D721Med (cell line): Measurements from ENCODE around the gene MXRA7.

Source experiments
- DNase-seq: peaks from one replicate; pipeline ENCODE4 v3.0.0; 2011; ENCODE audit warnings: low spot score; ENCODE audit not compliant: insufficient read length
- FAIRE-seq: peaks from 2 replicates; lab custom pipeline; 2011; peaks lifted over from hg19 to GRCh38; lab: Jason Lieb, UNC
- CTCF ChIP-seq: IDR thresholded peaks from 2 replicates; pipeline ENCODE4 v1.5.1; 2012; ENCODE audit warnings: mild to moderate bottlenecking, control low read depth; ENCODE audit not compliant: insufficient read depth; ENCODE audit errors: missing control alignments

MXRA7 gene

GRCh38 chr17:76675648-76676047 is 35.1 kb downstream of the MXRA7 start:
- DNase-seq (no peak), FAIRE-seq (no peak)
- TF ChIP-seq CTCF = no peak

GRCh38 chr17:76674600-76674999 is 36.2 kb downstream of the MXRA7 start:
- TF ChIP-seq CTCF = no peak
- no peak for FAIRE-seq
- no peak for DNase-seq

GRCh38 chr17:76673729-76674128 is 37.0 kb downstream of the MXRA7 start:
- no peak for TF ChIP-seq CTCF
- no peak for DNase-seq
- FAIRE-seq = no peak

- DNase-seq (no peak), FAIRE-seq (no peak)
- no peak for TF ChIP-seq CTCF
Measured at GRCh38 chr17:76672892-76673291, 37.9 kb downstream of the MXRA7 start.

GRCh38 chr17:76672270-76672851 is 38.4 kb downstream of the MXRA7 start:
- no peak for TF ChIP-seq CTCF
- DNase-seq (no peak), FAIRE-seq (no peak)

GRCh38 chr17:76671912-76672262 is 38.9 kb downstream of the MXRA7 start:
- no peak for TF ChIP-seq CTCF
- DNase-seq = no peak
- no peak for FAIRE-seq

- DNase-seq (peak; percentile 85), FAIRE-seq (no peak)
- no peak for TF ChIP-seq CTCF
Measured at GRCh38 chr17:76671123-76671911, 39.4 kb downstream of the MXRA7 start.
